ENCODE measurements around the gene MCM3AP.
"Not testable (repeated sequence)": the region's sequence is repeated elsewhere in the genome, so short reads cannot be mapped to it uniquely, and the experiment has no call there.

The MCM3AP gene

DNA sequence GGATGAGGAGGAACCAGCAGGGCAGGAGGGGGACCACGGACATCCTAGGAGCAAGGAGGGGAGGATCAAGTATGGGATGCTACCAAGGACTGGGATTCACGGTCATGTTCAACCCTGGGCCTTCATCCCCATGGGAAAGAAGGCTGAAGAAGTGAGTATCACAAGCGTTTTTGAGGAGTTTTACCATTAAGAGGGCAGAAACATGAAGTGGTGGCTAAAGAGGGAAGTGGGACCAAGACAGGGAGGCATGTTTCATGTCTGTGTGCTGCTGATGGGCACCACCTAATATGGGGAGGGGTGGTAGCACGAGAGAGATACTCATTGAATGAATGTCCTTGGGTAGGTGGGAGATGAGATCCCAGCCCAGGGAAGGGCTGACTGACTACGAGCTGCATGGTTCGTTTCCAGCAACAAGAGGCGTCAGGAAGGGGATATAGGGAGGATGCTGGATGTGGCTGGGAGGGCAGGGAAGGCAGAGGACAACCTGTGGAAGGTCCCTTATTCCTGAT, 45.5 kb downstream of the MCM3AP start:
- no peak for DNase-seq

- no peak for DNase-seq
Observed at GRCh38 chr21:46237474-46237873, 47.9 kb downstream of the MCM3AP start.

GRCh38 chr21:46234436-46234950, 50.9 kb downstream of the MCM3AP start:
- no peak for DNase-seq

DNA sequence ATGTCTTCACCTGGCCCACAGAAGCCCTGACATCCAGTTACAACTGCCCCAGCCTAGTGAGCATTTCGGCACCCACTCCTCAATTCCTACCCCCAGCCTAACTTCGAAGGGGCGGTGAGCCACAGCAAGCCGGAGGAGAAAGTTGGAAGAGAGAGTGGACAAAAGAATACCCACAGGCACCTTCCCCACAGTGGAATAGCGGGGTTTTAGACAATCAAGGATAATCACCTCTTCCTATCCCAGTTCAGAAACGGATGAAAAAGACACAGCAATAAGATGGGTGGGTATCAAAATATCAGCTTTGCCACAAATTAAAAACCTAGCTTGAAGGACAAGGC, 55.5 kb downstream of the MCM3AP start:
- no peak for DNase-seq

DNA sequence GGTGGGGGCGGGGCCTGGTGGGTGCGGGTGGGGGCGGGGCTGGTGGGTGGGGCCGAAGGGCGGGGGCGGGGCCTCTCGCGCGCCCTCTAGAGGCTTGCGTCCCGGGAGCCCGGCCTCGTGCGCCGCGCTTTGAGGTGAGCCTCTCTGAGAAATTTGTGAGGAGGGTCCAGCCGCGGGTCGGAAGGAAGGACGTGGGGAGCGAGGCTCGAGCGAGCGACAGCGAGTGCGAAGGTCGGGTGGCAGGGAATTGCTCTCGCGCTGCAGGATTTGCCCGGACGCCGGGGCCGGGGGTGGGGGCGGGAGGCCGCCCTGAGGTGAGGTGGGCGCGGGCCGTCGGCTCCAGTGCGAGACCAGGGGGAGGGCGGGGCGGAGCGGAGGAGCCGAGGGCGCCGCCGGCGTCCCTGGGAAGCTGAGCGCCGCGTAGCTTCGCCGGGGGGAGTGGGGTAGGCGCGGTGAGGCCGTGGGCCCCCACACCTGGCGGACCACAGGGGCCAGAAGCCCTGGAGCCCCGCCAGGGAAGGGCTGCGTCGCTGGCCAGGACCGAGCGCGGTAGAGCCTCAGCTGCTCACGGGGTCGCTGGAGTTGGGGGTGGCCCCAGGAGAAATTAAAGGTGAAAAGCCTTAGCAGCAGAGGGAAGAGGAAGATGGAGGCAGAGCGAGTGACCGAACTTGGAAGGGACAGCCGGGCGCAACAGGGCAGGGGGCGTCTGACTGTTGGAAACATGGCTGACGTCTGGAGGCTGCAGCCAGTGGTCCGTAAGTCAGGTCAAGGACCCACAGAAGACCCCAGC, 56.1 kb downstream of the MCM3AP start:
- peak; percentile 23 for DNase-seq

DNA sequence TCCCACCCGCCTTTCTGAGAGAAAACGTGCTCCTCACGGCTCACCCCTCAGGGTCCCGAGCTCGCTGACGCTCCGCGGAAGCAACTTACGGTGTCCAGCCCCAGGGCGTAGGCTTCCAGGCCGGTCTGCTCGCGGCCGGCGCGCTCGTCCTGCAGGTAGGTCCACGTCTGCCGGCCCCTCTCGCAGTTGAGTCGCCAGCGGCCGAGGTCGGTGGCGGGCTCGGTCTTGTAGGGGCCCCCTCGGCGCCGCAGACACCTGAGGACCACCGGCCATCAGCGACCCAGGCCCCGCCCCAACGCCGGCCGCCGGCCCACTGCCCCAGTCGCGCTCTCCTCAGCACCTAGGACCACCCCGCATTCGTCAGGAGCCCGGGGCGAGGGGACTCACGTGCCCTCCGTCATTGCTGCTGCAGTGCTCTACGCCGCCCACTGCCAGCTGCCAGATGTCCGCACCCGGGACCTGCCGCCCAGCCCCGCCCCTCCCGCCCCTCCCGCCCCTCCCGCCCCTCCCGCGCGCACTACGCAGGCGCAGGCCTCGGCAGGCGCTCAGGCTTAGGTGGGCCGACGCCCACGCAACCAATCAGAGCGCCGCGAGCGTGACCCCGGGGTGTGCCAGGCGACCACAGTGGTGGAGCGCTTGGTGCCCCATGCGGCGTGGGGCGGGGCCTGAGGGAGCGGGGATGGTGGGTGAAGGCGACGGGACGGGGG, 56.9 kb downstream of the MCM3AP start, which contains the start of gene LSS:
Gene LSS, minus strand, starts transcription at position 430 of the 707 bp plus-strand sequence. Its CDS starts 29 bp downstream, at position 401.
- peak; percentile 77 for DNase-seq

- DNase-seq, result no peak
Observed at GRCh38 chr21:46227811-46228344, 57.5 kb downstream of the MCM3AP start.

GRCh38 chr21:46226920-46227599, 58.4 kb downstream of the MCM3AP start:
- no peak for DNase-seq

DNA sequence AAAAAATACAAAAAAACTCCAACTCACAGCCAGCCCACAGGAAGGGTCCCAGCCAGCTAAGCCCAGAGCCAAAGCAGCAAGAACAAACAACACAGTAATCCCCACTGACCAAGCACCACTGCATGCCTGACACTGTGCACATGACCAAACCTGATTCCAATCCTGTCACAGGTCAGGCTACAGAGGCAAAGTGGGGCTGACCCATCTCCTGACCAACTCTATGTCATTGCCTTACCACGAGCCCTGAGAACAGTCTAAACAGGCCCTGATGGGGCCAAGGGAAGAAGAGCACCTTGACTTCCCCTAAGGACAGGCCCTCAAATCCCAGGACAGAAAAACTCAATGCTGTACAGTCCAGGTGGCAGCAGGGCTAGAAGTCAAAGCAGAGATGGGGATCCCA, 59.3 kb downstream of the MCM3AP start:
- DNase-seq, result no peak

GRCh38 chr21:46223661-46224060, 61.8 kb downstream of the MCM3AP start:
- not testable (repeated sequence) for DNase-seq

GRCh38 chr21:46223217-46223616, 62.2 kb downstream of the MCM3AP start:
- no peak for DNase-seq

GRCh38 chr21:46222436-46223116, 62.8 kb downstream of the MCM3AP start:
- DNase-seq, result no peak

DNA sequence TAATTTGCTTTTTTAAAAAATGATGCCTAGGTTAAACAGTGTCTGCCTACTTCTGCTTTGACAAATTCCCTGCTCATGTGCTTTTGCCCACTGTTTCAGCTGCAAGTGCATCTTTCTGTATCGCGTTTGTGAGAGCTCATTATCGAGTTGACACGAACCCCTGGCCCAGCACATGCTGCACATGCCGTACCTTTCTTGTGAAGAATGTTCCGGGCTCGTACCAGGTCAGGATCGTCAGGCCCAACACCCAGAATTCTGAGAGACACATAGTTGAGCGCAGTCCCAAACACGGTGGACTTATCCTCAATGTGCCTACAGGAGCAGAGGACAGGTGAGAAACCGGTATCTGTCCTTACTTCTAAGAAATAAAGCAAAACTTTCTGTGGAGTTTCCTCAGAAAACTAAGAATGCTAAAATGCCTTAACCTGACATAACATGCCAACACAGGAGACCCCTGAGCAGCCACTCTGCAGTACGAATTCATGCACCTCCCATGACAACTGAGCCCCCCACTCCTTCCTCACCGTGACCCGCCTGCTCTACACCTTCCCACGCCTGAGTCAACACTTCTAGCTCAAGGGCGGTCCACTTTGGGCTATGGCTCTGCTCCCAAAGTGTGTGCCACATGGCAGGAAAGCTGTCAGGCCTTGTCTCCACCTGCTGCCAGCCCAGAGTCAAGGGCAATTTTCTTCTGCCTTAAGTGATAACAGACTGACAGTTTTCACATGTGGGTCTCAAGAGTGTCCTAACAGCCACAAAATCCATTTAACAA, 63.6 kb downstream of the MCM3AP start:
- DNase-seq, result no peak

DNA sequence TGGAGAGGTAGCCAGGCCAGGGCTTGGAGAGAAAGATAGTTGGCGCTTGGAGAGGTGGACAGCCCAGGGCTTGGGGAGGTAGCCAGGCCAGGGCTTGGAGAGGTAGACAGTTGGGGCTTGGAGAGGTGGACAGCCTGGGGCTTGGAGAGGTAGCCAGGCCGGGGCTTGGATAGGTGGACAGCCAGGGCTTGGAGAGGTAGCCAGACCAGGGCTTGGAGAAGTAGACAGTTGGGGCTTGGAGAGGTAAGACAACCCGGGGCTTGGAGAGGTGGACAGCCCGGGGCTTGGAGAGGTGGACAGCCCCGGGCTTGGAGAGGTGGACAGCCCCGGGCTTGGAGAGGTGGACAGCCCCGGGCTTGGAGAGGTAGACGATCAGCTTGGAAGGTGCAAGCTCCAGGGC, 64.6 kb downstream of the MCM3AP start:
- no peak for DNase-seq

GRCh38 chr21:46220275-46220810, 65.1 kb downstream of the MCM3AP start:
- DNase-seq, result peak; percentile 63

DNA sequence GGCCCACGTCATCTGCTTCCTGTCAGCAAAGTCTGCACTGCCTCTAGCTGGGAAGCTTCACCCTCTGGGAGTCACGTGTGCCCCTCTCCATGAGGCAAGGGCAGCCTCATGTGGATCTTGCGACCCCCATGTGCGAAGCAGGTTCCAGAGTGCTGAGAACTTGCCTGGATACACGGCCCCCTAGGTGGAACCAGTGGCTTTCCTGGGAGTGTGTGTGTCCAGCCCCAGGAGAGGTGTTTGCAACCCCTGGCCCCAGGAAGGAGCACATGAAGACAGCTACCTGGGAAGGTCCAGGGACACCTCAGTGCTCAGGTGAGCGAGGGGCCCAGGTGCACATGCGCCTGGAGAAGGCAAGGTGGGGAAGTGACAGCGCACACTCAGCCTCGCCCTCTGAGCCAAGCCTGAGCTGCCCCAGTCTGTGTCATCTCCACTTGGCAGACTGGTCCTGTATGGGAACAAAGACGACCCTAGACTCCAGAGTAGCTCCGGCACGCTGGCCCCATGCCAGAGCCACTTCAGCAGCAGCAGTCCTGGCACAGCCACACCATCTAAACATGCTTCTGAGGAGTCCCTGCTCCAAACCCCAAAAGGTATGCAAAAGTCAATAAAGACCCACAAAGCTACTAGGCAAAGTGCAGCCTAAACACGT, 65.7 kb downstream of the MCM3AP start:
- peak; percentile 82 for DNase-seq

DNA sequence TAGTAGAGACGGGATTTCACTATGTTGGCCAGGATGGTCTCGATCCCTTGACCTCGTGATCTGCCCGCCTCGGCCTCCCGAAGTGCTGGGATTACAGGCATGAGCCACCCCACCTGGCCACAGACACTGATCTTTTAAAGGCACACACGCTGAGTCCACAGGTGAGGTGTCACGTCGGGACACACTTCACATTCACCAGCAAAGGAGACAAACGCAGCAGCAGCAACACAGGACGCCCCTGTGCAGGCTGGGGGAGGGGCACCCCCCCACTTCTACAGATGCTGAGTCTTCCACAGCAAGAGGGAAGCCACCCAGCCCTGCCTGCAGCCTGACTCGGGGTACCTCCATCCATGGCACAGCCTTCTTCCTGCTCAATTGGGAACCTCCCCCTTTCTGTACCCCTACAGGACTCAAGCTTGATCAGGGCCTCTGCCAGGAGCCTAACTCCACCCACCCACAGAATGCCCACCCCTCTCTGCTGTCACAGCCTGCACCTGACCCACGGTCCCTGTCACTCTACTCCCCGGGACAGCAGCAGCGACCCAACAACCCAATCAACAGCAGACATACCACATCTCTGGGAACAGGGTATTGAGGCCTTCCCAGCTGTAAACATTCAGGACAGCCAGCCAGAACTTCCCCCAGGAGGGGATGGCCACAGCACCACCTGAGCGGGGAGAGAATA, 66.4 kb downstream of the MCM3AP start:
- no peak for DNase-seq

DNA sequence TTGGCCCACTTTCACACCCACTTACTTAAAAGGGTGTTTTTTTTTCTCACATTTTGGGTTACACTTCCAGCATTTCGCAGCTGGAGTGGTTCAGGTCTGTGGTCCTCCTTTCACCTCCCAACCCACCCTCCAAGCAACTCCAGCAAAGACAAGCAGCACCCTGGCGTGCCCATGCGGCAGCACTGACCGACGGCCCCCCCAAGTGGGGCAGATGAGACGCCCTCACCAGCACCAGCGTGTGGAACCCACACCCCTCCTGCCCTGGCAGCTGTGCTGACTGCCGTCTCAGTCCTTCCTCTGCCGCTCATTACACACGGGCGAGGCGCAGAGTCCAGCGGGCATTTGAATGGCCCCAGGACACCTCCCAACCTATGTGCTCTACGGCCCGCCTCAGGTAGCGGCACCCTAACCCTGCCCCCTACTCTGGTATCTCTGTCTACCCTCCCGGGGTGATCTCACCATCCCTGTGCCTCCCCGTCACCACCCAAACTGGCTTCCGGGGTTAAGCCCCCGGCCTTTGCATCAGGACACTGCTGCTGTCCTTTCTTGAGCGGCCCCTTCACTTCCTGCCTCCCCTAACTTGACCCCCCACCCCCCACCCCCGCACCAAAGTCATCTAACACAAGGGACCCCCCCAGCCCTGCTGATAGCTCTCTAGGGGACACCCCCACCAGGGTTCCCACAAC, 67.8 kb downstream of the MCM3AP start:
- no peak for DNase-seq

GRCh38 chr21:46216132-46216747, 69.2 kb downstream of the MCM3AP start:
- DNase-seq, result no peak

All from NCI-H2029 treated with DMSO at 0.1 percent for 48 hours (cell line).